IPS-18a (cell line): ENCODE data around the gene ANKRD33B.
"Not testable (repeated sequence)": the region's sequence is repeated elsewhere in the genome, so short reads cannot be mapped to it uniquely, and the experiment has no call there.

Experiments used
- H3K27ac ChIP-seq: one replicate; pipeline ENCODE4 v1.5.1; 2013; ENCODE audit warnings: low read length
- H3K27me3 ChIP-seq: one replicate; pipeline ENCODE4 v1.6.1; 2013; ENCODE audit warnings: mild to moderate bottlenecking, low read length; ENCODE audit not compliant: control insufficient read depth, insufficient read depth
- H3K36me3 ChIP-seq: one replicate; pipeline ENCODE4 v1.6.1; 2013; ENCODE audit warnings: low read depth, low read length; ENCODE audit not compliant: control insufficient read depth
- H3K4me1 ChIP-seq: one replicate; pipeline ENCODE4 v1.6.1; 2013; ENCODE audit warnings: low read depth, low read length; ENCODE audit not compliant: control insufficient read depth
- H3K4me3 ChIP-seq: one replicate; pipeline ENCODE4 v1.5.1; 2013; ENCODE audit warnings: low read length
- H3K9ac ChIP-seq: one replicate; pipeline ENCODE4 v1.6.1; 2013; ENCODE audit warnings: mild to moderate bottlenecking, low read length, moderate library complexity
- H3K9me3 ChIP-seq: one replicate; pipeline ENCODE4 v1.6.1; 2013; ENCODE audit warnings: low read depth, low read length; ENCODE audit not compliant: control insufficient read depth

The ANKRD33B gene

GRCh38 chr5:10629682-10630081, 65.8 kb downstream of the ANKRD33B start:
- H3K27me3 ChIP-seq: no peaks in the 10 kb centered on the region
- H3K27ac ChIP-seq: no peak overlapping the region
- no peak overlapping the region for H3K4me3 ChIP-seq
- H3K36me3 ChIP-seq: no peaks in the 10 kb centered on the region
- H3K9ac ChIP-seq: no peak overlapping the region
- H3K4me1 ChIP-seq: peaks cover 6% of the 10 kb centered on the region
- no peaks in the 10 kb centered on the region for H3K9me3 ChIP-seq

DNA sequence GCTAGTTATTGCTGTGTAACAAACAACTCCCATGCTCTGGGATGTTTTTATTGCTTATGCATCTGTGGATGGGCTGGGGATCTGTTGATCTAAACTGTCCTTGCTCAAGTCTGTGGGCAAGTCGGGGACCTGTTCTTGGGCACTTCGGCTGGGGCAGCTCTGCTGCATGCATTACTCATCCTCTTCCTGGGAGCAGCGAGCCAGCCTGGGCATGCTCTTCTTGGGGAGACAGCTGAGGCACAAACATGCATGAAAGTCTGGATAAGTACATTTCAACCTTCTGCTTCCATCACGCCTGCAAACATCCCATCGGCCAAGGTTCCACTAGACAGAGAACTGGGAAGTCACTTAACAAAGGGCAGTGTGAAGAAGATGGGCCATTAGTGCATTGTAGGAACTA, 66.3 kb downstream of the ANKRD33B start:
- Histone ChIP-seq H3K36me3 (no peaks in the 10 kb centered on the region), H3K27me3 (no peaks in the 10 kb centered on the region), H3K9ac (no peak overlapping the region), H3K9me3 (no peaks in the 10 kb centered on the region), H3K4me1 (peaks cover 9% of the 10 kb centered on the region), H3K4me3 (no peak overlapping the region), H3K27ac (no peak overlapping the region)

- not testable (repeated sequence) for H3K4me3 ChIP-seq, H3K9me3 ChIP-seq, H3K36me3 ChIP-seq, H3K27ac ChIP-seq, H3K9ac ChIP-seq, H3K27me3 ChIP-seq
- peaks cover 15% of the 10 kb centered on the region for H3K4me1 ChIP-seq
Observed at GRCh38 chr5:10630744-10631143, 66.9 kb downstream of the ANKRD33B start.

GRCh38 chr5:10631316-10631996, 67.6 kb downstream of the ANKRD33B start:
- Histone ChIP-seq H3K27ac (no peak overlapping the region), H3K9ac (no peak overlapping the region), H3K4me1 (peaks cover 21% of the 10 kb centered on the region)

GRCh38 chr5:10632110-10632761, 68.4 kb downstream of the ANKRD33B start:
- no peaks in the 10 kb centered on the region for H3K9me3 ChIP-seq
- H3K4me3 ChIP-seq: no peak overlapping the region
- H3K36me3 ChIP-seq: no peaks in the 10 kb centered on the region
- no peaks in the 10 kb centered on the region for H3K27me3 ChIP-seq
- peaks cover 23% of the 10 kb centered on the region for H3K4me1 ChIP-seq
- no peak overlapping the region for H3K9ac ChIP-seq
- no peak overlapping the region for H3K27ac ChIP-seq

More at GRCh38 chr5:10631316-10631996, 67.6 kb downstream of the ANKRD33B start:
- Histone ChIP-seq H3K27me3 (no peaks in the 10 kb centered on the region), H3K4me3 (no peak overlapping the region), H3K36me3 (no peaks in the 10 kb centered on the region), H3K9me3 (no peaks in the 10 kb centered on the region)

DNA sequence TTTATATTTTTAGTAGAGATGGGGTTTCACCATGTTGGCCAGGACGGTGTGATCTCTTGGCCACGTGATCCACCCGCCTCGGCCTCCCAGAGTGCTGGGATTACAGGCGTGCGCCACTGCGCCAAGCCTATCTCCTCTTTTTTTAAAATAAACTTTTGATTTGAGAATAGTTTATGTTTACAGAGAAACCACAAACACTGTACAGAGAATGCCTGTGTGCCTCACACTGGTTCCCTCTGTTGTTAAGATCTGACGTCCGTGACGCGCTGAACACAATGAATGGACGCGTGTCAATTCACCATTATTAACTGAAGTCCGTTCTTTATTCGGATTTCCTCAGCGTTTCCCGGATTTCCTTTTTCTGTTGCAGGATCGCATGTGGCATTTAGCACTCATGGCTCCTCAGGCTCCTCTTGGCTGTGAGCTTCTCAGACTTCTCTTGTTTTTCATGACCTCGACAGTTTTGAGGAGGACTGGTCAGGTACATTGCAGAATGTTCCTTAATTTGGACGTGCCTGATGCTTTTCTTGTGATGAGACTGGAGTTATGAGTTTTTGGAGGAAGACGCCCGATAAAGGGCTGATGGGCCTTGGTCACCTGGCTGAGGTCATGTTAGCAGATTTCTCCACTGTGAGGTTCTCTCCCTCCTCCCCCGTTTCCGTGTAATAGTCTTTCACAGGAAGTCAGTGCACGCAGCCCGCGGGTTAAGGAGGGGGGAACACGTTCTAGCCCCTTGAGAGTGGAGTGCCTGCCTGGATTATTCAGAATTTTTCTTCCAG, 69.6 kb downstream of the ANKRD33B start:
- Histone ChIP-seq H3K27ac (no peak overlapping the region), H3K4me1 (peaks cover 31% of the 10 kb centered on the region), H3K4me3 (no peak overlapping the region), H3K9me3 (no peaks in the 10 kb centered on the region), H3K27me3 (no peaks in the 10 kb centered on the region), H3K9ac (no peak overlapping the region), H3K36me3 (no peaks in the 10 kb centered on the region)

DNA sequence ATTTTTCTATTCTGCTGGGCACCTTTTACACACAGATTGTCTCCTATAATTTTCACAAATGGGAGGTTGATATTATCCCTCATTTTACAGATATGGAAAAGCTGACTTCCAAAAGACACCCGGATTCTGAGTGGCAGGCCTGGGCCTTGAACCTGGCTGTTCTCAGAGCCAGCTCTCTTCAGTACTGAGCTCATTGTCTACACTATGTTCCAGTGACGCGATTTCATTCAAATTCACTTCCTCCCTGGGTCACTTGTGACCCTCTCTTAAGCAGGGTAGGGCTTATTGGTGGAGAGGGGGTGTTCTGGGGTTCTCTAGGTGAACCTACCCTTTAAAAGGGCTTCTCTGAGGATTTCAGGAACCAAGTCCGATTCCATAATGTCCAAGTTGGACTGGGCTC, 70.2 kb downstream of the ANKRD33B start:
- H3K4me1 ChIP-seq: peaks cover 31% of the 10 kb centered on the region
- H3K9me3 ChIP-seq: no peaks in the 10 kb centered on the region
- H3K27ac ChIP-seq: no peak overlapping the region
- no peaks in the 10 kb centered on the region for H3K27me3 ChIP-seq
- H3K4me3 ChIP-seq: no peak overlapping the region
- no peak overlapping the region for H3K9ac ChIP-seq
- no peaks in the 10 kb centered on the region for H3K36me3 ChIP-seq

DNA sequence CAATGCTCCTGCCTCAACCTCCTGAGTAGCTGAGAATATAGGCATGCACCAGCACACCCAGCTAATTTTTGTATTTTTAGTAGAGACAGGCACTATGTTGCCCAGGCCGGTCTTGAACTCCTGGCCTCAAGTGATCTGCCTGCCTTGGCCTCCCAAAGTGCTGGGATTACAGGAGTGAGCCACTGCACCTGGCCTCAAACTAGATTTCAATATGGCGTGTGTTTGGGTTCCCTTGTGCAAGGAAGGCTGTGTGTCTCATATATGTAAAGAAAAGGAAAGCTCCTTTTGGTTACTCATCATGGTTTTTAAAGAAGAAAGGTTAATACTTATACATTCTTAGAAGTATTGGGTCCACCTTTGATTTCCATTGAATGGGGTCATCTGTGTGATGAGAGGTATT, 70.7 kb downstream of the ANKRD33B start:
- Histone ChIP-seq H3K27me3 (no peaks in the 10 kb centered on the region), H3K4me3 (no peak overlapping the region), H3K9ac (no peak overlapping the region), H3K36me3 (no peaks in the 10 kb centered on the region), H3K4me1 (peaks cover 31% of the 10 kb centered on the region), H3K27ac (no peak overlapping the region), H3K9me3 (no peaks in the 10 kb centered on the region)

- H3K9ac ChIP-seq: no peak overlapping the region
- no peaks in the 10 kb centered on the region for H3K9me3 ChIP-seq
- no peak overlapping the region for H3K4me3 ChIP-seq
- H3K27me3 ChIP-seq: no peaks in the 10 kb centered on the region
- no peak overlapping the region for H3K27ac ChIP-seq
- H3K36me3 ChIP-seq: no peaks in the 10 kb centered on the region
- peaks cover 31% of the 10 kb centered on the region for H3K4me1 ChIP-seq
Observed at GRCh38 chr5:10635257-10635866, 71.5 kb downstream of the ANKRD33B start.

DNA sequence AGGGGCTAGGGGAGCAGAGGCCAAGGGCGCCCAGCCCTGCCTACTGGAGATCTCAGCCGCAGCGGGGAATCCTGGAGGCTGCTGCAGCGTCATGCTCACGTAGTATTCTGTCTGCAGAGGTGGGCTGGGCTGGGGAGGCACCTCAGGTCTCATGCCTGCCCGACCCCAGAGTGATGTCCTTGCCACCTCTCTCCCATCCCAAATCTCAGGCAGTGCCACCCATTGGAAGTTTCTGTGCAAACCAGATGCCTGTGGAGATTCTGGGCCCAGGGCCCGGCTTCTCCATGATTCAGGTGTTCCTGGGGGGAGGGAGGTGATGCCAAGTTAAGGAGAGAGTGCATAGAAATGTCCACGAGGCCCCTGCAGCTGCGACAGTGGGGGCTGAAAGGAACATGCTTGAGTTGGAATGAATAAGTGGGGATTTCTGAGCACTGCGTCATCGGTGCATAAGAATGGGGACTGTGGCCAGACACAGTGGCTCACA, 72.0 kb downstream of the ANKRD33B start:
- Histone ChIP-seq H3K27ac (no peak overlapping the region), H3K27me3 (no peaks in the 10 kb centered on the region), H3K9me3 (no peaks in the 10 kb centered on the region), H3K4me3 (no peak overlapping the region), H3K4me1 (peaks cover 31% of the 10 kb centered on the region), H3K36me3 (no peaks in the 10 kb centered on the region), H3K9ac (no peak overlapping the region)

GRCh38 chr5:10636363-10637142, 72.7 kb downstream of the ANKRD33B start:
- Histone ChIP-seq H3K36me3 (no peaks in the 10 kb centered on the region), H3K4me1 (peaks cover 31% of the 10 kb centered on the region), H3K9me3 (no peaks in the 10 kb centered on the region), H3K4me3 (peak overlapping the region; percentile 29), H3K9ac (no peak overlapping the region), H3K27ac (no peak overlapping the region), H3K27me3 (no peaks in the 10 kb centered on the region)
